ENCODE results near the gene LMAN2. TPM values are rescaled to one million over a fixed set of nuclear protein-coding genes. Genes with fewer than 3 reads are reported as not detected.

The LMAN2 gene
- total and polyA plus RNA-seq, 3 donors from 2014 or later: 254 to 355 (median 355) TPM

- peaks cover 22% of the 10 kb centered on the region for H3K4me1 ChIP-seq
- peak overlapping the region; percentile 49 to 62 for H3K4me3 ChIP-seq
- peak overlapping the region; percentile 90 to 91 for H3K27ac ChIP-seq
- no peak for DNase-seq
- no peaks in the 10 kb centered on the region for H3K36me3 ChIP-seq (ENCODE audit: low read depth, missing control alignments)
- intact Hi-C loops (cut with DNase I; ENCODE audit: low total_unique reads): no loop called here
- H3K27me3 ChIP-seq: no peaks in the 10 kb centered on the region
- H3K9me3 ChIP-seq: no peaks in the 10 kb centered on the region
- WGBS, 2 donors: 32% methylated on average over 42 of the region's 46 CpGs; no CpG with 5 or more reads in 1 of the 2 donors
- TF ChIP-seq POLR2A (IDR thresholded peaks at IDR 0.05): no peak
- no peak for TF ChIP-seq CTCF (IDR thresholded peaks at IDR 0.05)
Measured at GRCh38 chr5:177367323-177367848, 15.9 kb upstream of the LMAN2 start.

GRCh38 chr5:177366528-177367322 lies 15.3 kb upstream of the LMAN2 start:
- Histone ChIP-seq H3K4me3 (peak overlapping the region; percentile 49 to 62), H3K27me3 (no peaks in the 10 kb centered on the region), H3K9me3 (no peaks in the 10 kb centered on the region), H3K27ac (peak overlapping the region; percentile 90 to 91), H3K36me3 (ENCODE audit: low read depth, missing control alignments) (no peaks in the 10 kb centered on the region), H3K4me1 (peaks cover 22% of the 10 kb centered on the region)
- intact Hi-C loops (cut with DNase I; ENCODE audit: low total_unique reads): no loop called here
- no peak for TF ChIP-seq CTCF (IDR thresholded peaks at IDR 0.05)
- no peak for TF ChIP-seq POLR2A (IDR thresholded peaks at IDR 0.05)
- 5 to 7% methylated on average over 27 to 36 of the region's 36 CpGs for WGBS, 2 donors
- DNase-seq: peak; percentile 93

GRCh38 chr5:177365845-177366527 lies 14.5 kb upstream of the LMAN2 start:
- intact Hi-C loops (cut with DNase I; ENCODE audit: low total_unique reads): no loop called here
- no peak overlapping the region for H3K4me3 ChIP-seq
- no peaks in the 10 kb centered on the region for H3K27me3 ChIP-seq
- no peaks in the 10 kb centered on the region for H3K9me3 ChIP-seq
- H3K4me1 ChIP-seq: peaks cover 22% of the 10 kb centered on the region
- TF ChIP-seq POLR2A (IDR thresholded peaks at IDR 0.05) (no peak), CTCF (IDR thresholded peaks at IDR 0.05) (no peak)
- WGBS, 2 donors: 70 to 76% methylated on average over 9 to 14 of the region's 14 CpGs
- no peaks in the 10 kb centered on the region for H3K36me3 ChIP-seq (ENCODE audit: low read depth, missing control alignments)
- peak overlapping the region; percentile 90 to 91 for H3K27ac ChIP-seq
- no peak for DNase-seq

- 78 to 84% methylated on average over 8 to 11 of the region's 11 CpGs for WGBS, 2 donors
- Histone ChIP-seq H3K27me3 (no peaks in the 10 kb centered on the region), H3K4me1 (peaks cover 22% of the 10 kb centered on the region), H3K27ac (no peak overlapping the region), H3K4me3 (no peak overlapping the region), H3K36me3 (ENCODE audit: low read depth, missing control alignments) (no peaks in the 10 kb centered on the region), H3K9me3 (no peaks in the 10 kb centered on the region)
- no peak for DNase-seq
- TF ChIP-seq CTCF (IDR thresholded peaks at IDR 0.05): no peak
- no peak for TF ChIP-seq POLR2A (IDR thresholded peaks at IDR 0.05)
- intact Hi-C loops (cut with DNase I; ENCODE audit: low total_unique reads): no loop called here
Measured at GRCh38 chr5:177364159-177364962, 12.9 kb upstream of the LMAN2 start.
